ENCODE measurements around the gene WDR3. TPM values are rescaled to one million over a fixed set of nuclear protein-coding genes. Genes with fewer than 3 reads are reported as not detected.

Gene WDR3
- total RNA-seq, 1 donor from 2014 or later = 17.3 TPM

DNA sequence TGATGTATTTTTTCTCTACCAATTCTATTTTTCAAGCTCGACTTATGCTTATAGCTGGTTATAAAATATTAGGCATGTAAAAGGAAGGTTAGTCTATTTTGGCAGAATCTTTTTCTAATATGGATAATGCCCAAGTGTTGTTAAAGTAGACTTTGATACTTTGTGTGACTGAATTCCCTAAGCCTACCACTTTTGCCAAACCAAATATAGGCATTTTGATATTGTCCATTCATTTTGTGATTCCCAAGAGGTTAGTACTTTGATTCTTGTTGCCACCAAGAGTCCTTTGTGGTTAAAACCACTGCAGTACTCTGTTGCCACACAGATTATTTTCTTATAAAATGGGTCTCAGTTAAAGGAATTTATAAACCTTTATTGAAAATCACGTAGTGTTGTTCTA, 4.2 kb downstream of the WDR3 start:
- TF ChIP-seq, protein P1, sequence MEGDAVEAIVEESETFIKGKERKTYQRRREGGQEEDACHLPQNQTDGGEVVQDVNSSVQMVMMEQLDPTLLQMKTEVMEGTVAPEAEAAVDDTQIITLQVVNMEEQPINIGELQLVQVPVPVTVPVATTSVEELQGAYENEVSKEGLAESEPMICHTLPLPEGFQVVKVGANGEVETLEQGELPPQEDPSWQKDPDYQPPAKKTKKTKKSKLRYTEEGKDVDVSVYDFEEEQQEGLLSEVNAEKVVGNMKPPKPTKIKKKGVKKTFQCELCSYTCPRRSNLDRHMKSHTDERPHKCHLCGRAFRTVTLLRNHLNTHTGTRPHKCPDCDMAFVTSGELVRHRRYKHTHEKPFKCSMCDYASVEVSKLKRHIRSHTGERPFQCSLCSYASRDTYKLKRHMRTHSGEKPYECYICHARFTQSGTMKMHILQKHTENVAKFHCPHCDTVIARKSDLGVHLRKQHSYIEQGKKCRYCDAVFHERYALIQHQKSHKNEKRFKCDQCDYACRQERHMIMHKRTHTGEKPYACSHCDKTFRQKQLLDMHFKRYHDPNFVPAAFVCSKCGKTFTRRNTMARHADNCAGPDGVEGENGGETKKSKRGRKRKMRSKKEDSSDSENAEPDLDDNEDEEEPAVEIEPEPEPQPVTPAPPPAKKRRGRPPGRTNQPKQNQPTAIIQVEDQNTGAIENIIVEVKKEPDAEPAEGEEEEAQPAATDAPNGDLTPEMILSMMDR (IDR thresholded peaks at IDR 0.05) = no peak
- Mint-ChIP-seq H3K27ac (ENCODE audit: unreplicated experiment) (no peak overlapping the region), H3K4me1 (ENCODE audit: low read depth) (peaks cover 26% of the 10 kb centered on the region), H3K27me3 (ENCODE audit: low read depth) (no peaks in the 10 kb centered on the region), H3K4me3 (ENCODE audit: unreplicated experiment) (no peak overlapping the region), H3K36me3 (ENCODE audit: low read depth) (peaks cover 10% of the 10 kb centered on the region), H3K9me3 (ENCODE audit: low read depth) (no peaks in the 10 kb centered on the region)
- no peak for DNase-seq (ENCODE audit: low spot score)

DNA sequence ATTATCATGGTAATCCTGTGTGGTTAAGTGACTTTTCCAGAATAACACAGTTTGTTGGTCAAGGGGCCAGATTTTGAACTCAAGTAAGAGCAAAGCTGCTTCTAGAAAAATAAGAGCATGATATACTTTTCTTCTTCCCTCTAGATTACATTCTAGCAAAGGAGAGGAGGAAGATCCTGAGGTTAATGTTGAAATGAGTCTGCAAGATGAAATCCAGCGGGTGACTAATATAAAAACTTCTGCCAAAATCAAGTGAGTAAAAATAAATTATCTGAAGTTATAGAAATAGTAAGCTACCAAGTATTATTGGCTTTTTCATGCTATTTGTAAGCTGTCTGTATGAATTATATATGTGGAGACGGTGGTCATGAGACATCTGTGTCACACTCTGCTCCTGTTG, 12.8 kb downstream of the WDR3 start:
- H3K9me3 Mint-ChIP-seq (ENCODE audit: low read depth) = no peaks in the 10 kb centered on the region
- no peak overlapping the region for H3K27ac Mint-ChIP-seq (ENCODE audit: unreplicated experiment)
- TF ChIP-seq, protein P1 (IDR thresholded peaks at IDR 0.05) = no peak
- H3K4me3 Mint-ChIP-seq (ENCODE audit: unreplicated experiment) = no peak overlapping the region
- peaks cover 49% of the 10 kb centered on the region for H3K36me3 Mint-ChIP-seq (ENCODE audit: low read depth)
- no peak for DNase-seq (ENCODE audit: low spot score)
- H3K27me3 Mint-ChIP-seq (ENCODE audit: low read depth) = no peaks in the 10 kb centered on the region
- H3K4me1 Mint-ChIP-seq (ENCODE audit: low read depth) = no peaks in the 10 kb centered on the region

DNA sequence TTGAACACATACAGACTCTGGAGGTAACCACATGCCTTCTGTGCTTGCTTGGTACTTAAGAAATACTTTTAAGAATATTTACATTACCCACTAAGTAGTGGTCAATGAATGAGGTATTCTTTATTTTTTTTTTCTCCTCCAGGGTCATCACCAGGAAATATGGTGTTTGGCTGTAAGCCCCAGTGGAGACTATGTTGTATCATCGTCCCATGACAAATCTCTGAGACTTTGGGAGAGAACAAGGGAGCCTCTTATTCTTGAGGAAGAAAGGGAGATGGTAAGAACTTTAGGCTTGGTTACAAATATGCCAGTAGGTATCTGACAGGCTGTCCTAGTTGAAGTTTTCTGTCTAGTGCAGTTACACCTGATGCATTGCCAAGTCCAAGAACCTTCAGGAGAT, 22.8 kb downstream of the WDR3 start:
- no peak overlapping the region for H3K4me3 Mint-ChIP-seq (ENCODE audit: unreplicated experiment)
- DNase-seq (ENCODE audit: low spot score) = no peak
- TF ChIP-seq, protein P1 (IDR thresholded peaks at IDR 0.05) = no peak
- H3K36me3 Mint-ChIP-seq (ENCODE audit: low read depth) = peaks cover 33% of the 10 kb centered on the region
- no peak overlapping the region for H3K27ac Mint-ChIP-seq (ENCODE audit: unreplicated experiment)
- H3K27me3 Mint-ChIP-seq (ENCODE audit: low read depth) = no peaks in the 10 kb centered on the region
- H3K4me1 Mint-ChIP-seq (ENCODE audit: low read depth) = no peaks in the 10 kb centered on the region
- H3K9me3 Mint-ChIP-seq (ENCODE audit: low read depth) = no peaks in the 10 kb centered on the region

DNA sequence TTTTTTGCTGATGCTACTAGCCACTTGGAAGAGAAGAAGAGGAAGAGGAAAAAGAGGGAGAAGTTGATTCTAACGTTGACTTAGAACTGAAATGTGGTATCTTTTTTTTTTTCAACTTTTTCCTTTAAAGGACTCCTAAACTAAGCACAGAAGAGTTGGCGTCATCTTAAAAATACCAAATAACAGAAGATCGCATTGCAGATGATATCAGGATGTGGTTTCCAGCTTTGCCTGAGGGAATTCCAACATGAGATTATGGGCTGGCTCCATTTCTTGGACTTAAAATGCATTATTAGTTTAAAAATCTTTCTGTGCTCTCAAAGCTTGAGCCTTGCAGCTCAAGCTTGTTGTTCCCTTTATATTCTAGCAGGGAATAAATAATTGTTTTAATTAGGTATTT, 29.8 kb downstream of the WDR3 start:
- TF ChIP-seq, protein P1 (IDR thresholded peaks at IDR 0.05) = no peak
- DNase-seq (ENCODE audit: low spot score) = no peak
- H3K27ac Mint-ChIP-seq (ENCODE audit: unreplicated experiment) = no peak overlapping the region
- H3K4me3 Mint-ChIP-seq (ENCODE audit: unreplicated experiment) = no peak overlapping the region
- H3K27me3 Mint-ChIP-seq (ENCODE audit: low read depth) = no peaks in the 10 kb centered on the region
- H3K9me3 Mint-ChIP-seq (ENCODE audit: low read depth) = no peaks in the 10 kb centered on the region
- H3K36me3 Mint-ChIP-seq (ENCODE audit: low read depth) = peaks cover 30% of the 10 kb centered on the region
- peaks cover 5% of the 10 kb centered on the region for H3K4me1 Mint-ChIP-seq (ENCODE audit: low read depth)

DNA sequence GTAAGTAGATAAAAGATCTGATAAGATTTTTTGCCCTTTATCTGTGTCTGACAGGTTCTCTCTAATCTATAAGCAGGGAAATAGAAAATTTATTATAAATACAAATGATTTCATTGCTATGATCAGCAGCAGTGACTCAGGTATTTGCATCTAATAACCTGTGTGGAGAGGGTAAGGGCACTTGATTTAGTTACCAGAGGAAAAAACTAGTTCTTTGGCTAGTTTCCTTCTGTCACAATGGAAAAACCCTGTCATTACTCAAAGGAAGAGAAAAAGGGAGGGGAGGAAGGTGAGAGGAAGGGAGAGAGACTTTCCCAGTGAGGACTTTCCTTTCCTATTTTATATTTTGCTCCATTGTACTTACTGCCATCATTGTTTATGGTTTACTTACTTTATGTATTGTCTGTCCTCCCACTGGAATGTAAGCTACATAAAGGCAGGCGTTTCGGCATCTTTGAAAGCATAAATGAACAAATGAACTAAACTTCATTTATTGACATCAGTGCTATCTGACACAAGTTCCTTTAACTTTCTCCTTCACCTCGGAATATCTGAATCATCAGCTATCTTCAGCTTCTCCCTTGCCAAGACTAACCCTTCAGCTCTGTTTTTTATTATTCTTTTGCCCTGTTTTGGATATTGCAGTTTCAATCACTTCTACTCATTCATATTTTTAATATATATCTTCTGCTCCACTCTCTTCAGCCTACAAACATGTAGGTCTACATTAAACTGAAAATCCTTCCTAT, 34.9 kb downstream of the WDR3 start:
- TF ChIP-seq, protein P1 (IDR thresholded peaks at IDR 0.05) = no peak
- H3K27me3 Mint-ChIP-seq (ENCODE audit: low read depth) = no peaks in the 10 kb centered on the region
- H3K27ac Mint-ChIP-seq (ENCODE audit: unreplicated experiment) = peak overlapping the region; percentile 19
- H3K4me3 Mint-ChIP-seq (ENCODE audit: unreplicated experiment) = no peak overlapping the region
- H3K4me1 Mint-ChIP-seq (ENCODE audit: low read depth) = peaks cover 30% of the 10 kb centered on the region
- no peak for DNase-seq (ENCODE audit: low spot score)
- peaks cover 13% of the 10 kb centered on the region for H3K36me3 Mint-ChIP-seq (ENCODE audit: low read depth)
- no peaks in the 10 kb centered on the region for H3K9me3 Mint-ChIP-seq (ENCODE audit: low read depth)
